Neuron (in vitro differentiated cells): Measurements from ENCODE around the gene TMEM132D.
"Not testable (repeated sequence)": the region's sequence is repeated elsewhere in the genome, so short reads cannot be mapped to it uniquely, and the experiment has no call there.

Experiments
- H2AFZ ChIP-seq: one replicate; pipeline ENCODE4 v1.6.1; 2013; ENCODE audit warnings: low read depth, mild to moderate bottlenecking, inconsistent platforms, low read length, moderate library complexity
- H3K27me3 ChIP-seq: one replicate; pipeline ENCODE4 v1.6.1; 2013; ENCODE audit warnings: low read length; ENCODE audit not compliant: insufficient read depth
- H3K36me3 ChIP-seq: one replicate; pipeline ENCODE4 v1.6.1; 2013; ENCODE audit warnings: low read length; ENCODE audit not compliant: insufficient read depth
- H3K4me1 ChIP-seq: one replicate; pipeline ENCODE4 v1.6.1; 2013; ENCODE audit warnings: low read length; ENCODE audit not compliant: insufficient read depth
- H3K4me3 ChIP-seq: 2 replicates; pipeline ENCODE4 v1.5.1; 2013; ENCODE audit warnings: mild to moderate bottlenecking, low read length, moderate library complexity
- H3K9me3 ChIP-seq: one replicate; pipeline ENCODE4 v1.6.1; 2013; ENCODE audit warnings: low read length

TMEM132D gene

GRCh38 chr12:129202109-129202814 lies 701.6 kb downstream of the TMEM132D start:
- Histone ChIP-seq H2AFZ (no peak overlapping the region), H3K36me3 (no peaks in the 10 kb centered on the region), H3K4me1 (no peaks in the 10 kb centered on the region), H3K9me3 (no peaks in the 10 kb centered on the region), H3K27me3 (no peaks in the 10 kb centered on the region), H3K4me3 (no peak overlapping the region)

DNA sequence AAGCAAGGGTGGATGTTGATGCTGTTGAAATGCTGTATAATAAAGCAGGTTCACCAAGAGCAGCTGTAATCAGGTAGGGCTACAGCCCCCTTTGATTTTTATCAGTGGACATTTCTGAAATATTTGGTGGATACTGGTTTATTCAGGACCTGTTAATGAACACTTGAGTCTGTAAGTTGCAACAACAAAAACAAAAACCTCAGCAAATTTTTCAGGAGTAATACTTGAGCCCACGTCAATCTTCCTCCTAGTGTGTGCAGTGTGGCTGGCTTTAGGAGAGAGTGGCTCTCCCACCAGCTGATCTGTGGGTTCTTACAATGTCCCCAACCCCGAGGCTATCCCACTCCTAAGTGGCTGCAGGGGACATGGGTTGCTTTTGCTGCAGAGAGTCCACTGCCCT lies 702.8 kb downstream of the TMEM132D start:
- Histone ChIP-seq H3K9me3 (no peaks in the 10 kb centered on the region), H2AFZ (no peak overlapping the region), H3K36me3 (no peaks in the 10 kb centered on the region), H3K4me1 (no peaks in the 10 kb centered on the region), H3K4me3 (no peak overlapping the region), H3K27me3 (no peaks in the 10 kb centered on the region)

- Histone ChIP-seq H3K27me3 (no peaks in the 10 kb centered on the region), H3K36me3 (no peaks in the 10 kb centered on the region), H3K9me3 (no peaks in the 10 kb centered on the region), H3K4me3 (no peak overlapping the region), H2AFZ (no peak overlapping the region), H3K4me1 (no peaks in the 10 kb centered on the region)
Observed at GRCh38 chr12:129200576-129200975, 703.2 kb downstream of the TMEM132D start.

GRCh38 chr12:129196927-129197326 lies 706.9 kb downstream of the TMEM132D start:
- Histone ChIP-seq H3K4me1 (no peaks in the 10 kb centered on the region), H3K9me3 (no peaks in the 10 kb centered on the region), H3K36me3 (no peaks in the 10 kb centered on the region)

GRCh38 chr12:129195081-129195480 lies 708.7 kb downstream of the TMEM132D start:
- Histone ChIP-seq H3K9me3 (no peaks in the 10 kb centered on the region), H3K36me3 (no peaks in the 10 kb centered on the region), H3K4me3 (no peak overlapping the region), H3K4me1 (no peaks in the 10 kb centered on the region), H3K27me3 (no peaks in the 10 kb centered on the region), H2AFZ (no peak overlapping the region)

More at GRCh38 chr12:129196927-129197326, 706.9 kb downstream of the TMEM132D start:
- Histone ChIP-seq H2AFZ (no peak overlapping the region), H3K27me3 (no peaks in the 10 kb centered on the region), H3K4me3 (no peak overlapping the region)

DNA sequence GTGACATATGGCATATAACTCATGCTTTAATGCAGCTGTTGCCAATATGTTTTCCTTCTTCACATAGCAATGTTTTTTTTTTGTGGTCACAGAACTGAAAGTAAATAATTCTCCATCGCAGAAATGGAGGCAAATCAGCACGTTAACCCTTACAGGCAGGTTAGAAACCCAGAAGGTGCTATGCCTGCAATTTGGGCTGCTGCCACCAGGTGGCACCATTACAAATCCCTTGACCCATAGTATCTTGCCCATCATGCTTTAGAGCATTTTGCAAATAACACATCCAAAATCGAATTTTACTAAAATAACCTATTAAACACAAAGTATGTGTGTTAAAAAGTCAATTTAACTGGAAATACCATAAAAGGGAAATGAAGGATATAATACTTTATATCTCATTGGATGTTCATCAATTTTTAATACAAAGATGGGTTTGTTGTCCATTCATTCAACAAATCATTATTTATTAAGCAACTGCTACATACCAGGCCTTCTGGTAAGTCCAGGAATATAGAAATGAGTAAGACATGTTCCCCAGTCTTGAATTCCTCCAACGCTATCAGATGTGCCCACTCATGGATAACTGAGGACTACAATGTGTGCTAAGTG lies 710.5 kb downstream of the TMEM132D start:
- H3K4me1 ChIP-seq = no peaks in the 10 kb centered on the region
- H3K9me3 ChIP-seq = no peaks in the 10 kb centered on the region
- no peak overlapping the region for H3K4me3 ChIP-seq
- no peak overlapping the region for H2AFZ ChIP-seq
- no peaks in the 10 kb centered on the region for H3K27me3 ChIP-seq
- no peaks in the 10 kb centered on the region for H3K36me3 ChIP-seq

GRCh38 chr12:129190827-129191226 lies 713.0 kb downstream of the TMEM132D start:
- no peaks in the 10 kb centered on the region for H3K9me3 ChIP-seq
- H2AFZ ChIP-seq = no peak overlapping the region
- no peaks in the 10 kb centered on the region for H3K27me3 ChIP-seq
- H3K4me1 ChIP-seq = no peaks in the 10 kb centered on the region
- H3K4me3 ChIP-seq = no peak overlapping the region
- H3K36me3 ChIP-seq = no peaks in the 10 kb centered on the region

DNA sequence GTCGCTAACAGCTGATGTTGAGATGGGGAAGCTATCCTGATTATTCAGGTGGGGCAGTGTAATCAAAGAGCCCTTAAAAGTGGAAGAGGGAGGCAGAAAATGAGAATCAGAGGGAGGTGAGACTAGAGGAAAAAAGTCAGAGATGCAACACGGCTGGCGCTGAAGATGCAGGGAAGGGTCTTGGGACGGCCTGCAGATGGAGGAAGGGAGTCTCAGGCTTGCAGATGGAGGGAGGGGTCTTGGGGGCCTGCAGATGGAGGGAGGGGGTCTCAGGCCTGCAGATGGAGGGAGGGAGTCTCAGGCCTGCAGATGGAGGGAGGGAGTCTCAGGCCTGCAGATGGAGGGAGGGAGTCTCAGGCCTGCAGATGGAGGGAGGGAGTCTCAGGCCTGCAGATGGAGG lies 713.9 kb downstream of the TMEM132D start:
- not testable (repeated sequence) for H3K36me3 ChIP-seq, H3K9me3 ChIP-seq, H3K4me3 ChIP-seq, H3K27me3 ChIP-seq, H3K4me1 ChIP-seq, H2AFZ ChIP-seq

DNA sequence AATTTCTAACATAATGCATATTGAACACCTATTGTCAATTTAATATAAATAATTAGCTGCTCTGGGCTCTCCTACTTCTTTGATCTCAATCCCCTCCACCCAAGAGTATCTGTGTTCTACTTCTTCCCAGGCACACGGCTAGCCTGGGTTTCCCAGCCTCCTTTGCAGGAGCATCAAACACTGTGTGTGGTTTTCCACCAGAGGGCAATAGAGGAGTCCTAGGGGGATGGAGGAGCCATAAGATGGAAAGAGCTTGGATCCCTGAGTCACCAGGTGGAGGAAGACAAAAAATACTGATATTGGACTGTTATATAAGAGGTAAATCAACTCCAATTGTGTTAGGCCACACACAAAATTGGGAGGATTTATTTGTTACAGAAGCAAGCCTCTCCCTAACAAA lies 716.9 kb downstream of the TMEM132D start:
- Histone ChIP-seq H3K4me1 (no peaks in the 10 kb centered on the region), H3K4me3 (no peak overlapping the region), H3K27me3 (no peaks in the 10 kb centered on the region), H3K36me3 (no peaks in the 10 kb centered on the region), H2AFZ (no peak overlapping the region), H3K9me3 (no peaks in the 10 kb centered on the region)

DNA sequence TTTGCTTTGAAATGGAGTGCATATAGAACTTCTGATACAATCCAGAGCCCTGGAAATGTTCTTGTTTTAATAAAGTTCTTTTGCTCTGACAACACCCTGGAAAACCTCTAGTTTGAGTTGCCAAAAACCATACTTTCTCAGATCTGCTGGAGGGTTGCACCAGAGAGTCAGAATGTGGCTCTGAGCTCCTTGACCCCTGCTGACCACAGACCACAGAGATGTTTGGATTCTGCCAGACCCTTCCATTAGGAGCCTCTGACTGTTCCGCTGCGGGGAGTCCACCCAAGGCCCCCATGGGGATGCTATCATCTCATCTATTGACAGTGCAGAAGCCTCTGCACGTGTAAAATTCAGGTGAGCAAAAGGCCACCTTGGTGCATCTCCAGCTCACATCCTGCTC lies 718.0 kb downstream of the TMEM132D start:
- Histone ChIP-seq H3K4me3 (no peak overlapping the region), H3K27me3 (no peaks in the 10 kb centered on the region), H2AFZ (no peak overlapping the region), H3K4me1 (no peaks in the 10 kb centered on the region), H3K9me3 (no peaks in the 10 kb centered on the region), H3K36me3 (no peaks in the 10 kb centered on the region)

DNA sequence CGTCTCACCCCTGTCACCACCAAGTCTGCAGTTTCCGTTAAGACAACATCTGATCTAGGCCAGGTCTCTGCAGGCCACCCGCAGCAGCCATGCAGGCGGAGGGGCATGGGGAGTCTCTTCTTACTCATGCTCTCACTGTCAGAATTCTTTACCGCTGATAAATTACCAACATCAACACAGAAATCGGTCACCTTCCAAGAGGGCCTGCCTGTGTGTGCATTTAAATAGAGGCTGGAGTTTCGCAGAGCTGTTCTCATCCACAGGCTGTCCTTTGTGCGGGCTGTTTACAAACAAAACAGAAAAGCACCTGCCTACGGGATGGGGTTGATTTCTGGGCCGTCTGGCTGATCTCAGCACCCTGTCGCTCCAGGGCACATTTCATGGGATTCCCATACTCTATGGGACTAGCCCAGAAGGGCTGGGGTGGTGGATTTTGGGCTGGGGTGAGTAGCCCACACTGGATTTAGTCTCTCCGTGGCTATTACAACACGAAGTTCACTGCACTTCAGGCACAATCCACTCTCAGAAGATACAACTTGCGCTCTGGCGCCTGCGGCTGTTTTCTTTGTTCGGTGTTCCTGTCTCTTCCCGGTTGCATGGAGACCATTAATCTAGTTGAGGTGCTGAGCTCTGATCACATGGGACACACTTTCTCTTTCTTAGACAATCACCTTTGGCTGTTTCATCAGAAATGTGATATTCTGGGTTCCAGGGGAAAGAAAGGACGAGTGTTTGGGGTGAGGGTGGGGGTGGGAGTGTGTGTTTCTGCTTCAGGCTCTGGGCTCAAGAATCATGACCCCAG lies 719.5 kb downstream of the TMEM132D start:
- Histone ChIP-seq H3K36me3 (no peaks in the 10 kb centered on the region), H2AFZ (no peak overlapping the region), H3K27me3 (no peaks in the 10 kb centered on the region), H3K9me3 (no peaks in the 10 kb centered on the region), H3K4me1 (no peaks in the 10 kb centered on the region), H3K4me3 (no peak overlapping the region)

DNA sequence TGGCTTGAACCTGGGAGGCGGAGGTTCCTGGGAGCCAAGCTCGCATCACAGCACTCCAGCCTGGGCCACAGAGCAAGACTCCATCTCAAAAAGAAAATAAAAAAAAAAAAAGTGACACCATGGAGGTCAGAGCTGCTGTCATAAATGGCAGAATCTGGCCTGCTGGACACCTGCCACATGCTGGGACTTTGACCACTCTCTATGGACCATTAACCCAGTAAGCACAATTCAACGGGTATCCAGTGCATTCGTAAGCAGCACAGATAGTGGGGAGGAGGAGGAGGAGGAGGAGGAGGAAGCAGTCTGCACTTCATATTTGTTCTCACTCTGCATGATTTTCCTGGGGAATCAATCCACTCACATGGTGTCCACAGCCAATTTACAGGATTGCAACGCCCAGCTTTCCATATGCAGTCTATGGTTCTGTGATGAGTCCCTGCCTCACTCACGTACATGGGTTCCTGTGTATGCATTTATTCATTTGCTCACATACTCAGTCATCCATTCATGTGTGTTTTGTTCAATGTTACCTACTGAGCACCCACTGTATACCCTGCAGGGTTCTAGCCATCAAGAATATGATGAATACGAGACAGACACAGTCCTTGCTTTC lies 723.8 kb downstream of the TMEM132D start:
- Histone ChIP-seq H3K9me3 (no peaks in the 10 kb centered on the region), H3K27me3 (no peaks in the 10 kb centered on the region), H2AFZ (no peak overlapping the region), H3K4me3 (no peak overlapping the region), H3K36me3 (no peaks in the 10 kb centered on the region), H3K4me1 (no peaks in the 10 kb centered on the region)

DNA sequence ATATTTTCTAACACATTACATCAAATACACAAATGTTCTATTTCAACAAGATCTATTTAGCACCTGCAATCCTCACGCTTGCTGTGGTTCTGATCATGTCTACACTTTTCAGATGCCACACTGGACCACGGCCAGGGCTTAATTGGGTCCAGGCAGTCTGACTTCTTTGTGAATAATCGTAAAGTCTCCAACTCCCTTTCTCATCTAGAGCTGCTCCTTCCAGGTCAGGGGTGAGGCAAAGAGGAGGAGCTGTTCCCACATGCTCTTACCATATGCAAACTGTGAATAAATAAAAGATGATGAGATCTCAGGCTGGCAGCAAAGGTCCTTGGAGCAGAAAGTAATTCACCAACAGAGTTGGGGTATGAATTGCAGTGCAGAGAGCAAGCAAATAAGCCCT lies 733.9 kb downstream of the TMEM132D start:
- Histone ChIP-seq H3K4me3 (no peak overlapping the region), H3K4me1 (no peaks in the 10 kb centered on the region)

More for the DNA sequence above, 733.9 kb downstream of the TMEM132D start:
- no peaks in the 10 kb centered on the region for H3K9me3 ChIP-seq
- H3K27me3 ChIP-seq = no peaks in the 10 kb centered on the region
- H2AFZ ChIP-seq = no peak overlapping the region
- no peaks in the 10 kb centered on the region for H3K36me3 ChIP-seq
